ENCODE data around the gene KRT77.

Gene KRT77

GRCh38 chr12:52650520-52651081, 52.7 kb downstream of the KRT77 start:
- no peak for DNase-seq

DNA sequence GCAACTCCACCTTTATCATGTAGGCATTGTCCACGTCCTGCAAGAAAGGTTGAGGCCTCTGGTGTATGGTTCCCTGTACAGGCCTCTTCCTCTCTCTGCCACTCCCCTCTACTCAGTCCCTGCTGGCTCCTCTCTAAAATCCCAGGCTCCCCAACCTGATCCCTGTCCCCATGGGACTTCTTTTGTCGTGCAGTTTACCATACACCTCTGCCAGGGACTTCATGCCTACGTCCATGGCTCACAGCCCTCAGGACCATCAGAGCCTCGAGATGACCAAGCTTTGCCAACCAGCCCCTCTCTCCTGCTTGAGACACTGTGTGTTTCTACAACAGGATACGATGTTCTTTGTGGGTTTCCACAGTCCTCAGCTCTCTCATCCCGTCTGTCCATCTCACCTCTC, 54.3 kb downstream of the KRT77 start:
- DNase-seq: no peak

DNA sequence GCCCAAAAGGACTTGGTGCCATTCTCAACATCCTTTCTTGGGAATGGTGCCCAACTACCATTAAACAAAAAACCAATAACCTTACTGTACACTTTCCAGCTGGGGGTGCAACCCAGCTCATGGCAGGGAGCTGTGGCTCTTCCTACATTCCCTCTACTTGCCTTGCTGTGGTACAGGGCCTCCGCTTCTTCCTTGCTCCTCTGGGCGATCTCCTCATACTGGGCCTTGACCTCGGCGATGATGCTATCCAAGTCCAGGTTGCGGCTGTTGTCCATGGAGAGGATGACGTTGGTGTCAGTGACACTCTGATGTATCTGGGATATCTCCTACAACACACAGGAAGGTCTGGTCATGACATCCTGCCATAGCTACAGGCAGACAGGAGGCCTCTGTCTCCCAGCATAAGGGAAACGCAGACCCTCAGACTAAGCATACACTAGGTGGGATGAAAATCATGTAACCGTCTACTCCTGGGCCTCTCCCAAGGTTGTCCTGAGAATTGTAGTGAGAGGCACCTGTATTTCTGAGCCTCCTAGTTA, 55.2 kb downstream of the KRT77 start:
- DNase-seq: no peak

DNA sequence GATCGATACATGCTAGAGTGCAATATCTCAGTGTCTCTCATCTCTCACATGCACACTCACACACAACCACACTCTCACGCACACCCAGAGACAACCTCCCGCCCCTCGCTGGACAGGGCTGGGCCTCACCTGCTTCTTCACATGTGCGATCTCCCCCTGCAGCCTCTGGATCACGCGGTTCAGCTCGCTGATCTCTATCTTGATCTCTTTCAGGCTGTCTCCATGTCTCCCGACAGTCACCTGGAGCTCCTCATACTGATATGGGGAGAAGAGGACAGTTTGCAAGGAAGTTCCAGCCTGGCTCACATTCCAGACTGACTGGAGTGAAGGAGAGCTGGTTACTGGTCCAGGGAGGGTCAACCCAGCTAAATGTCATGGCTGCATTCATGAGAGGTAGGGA, 55.7 kb downstream of the KRT77 start:
- no peak for DNase-seq

GRCh38 chr12:52646613-52647012, 56.7 kb downstream of the KRT77 start:
- DNase-seq: no peak

GRCh38 chr12:52645982-52646381, 57.3 kb downstream of the KRT77 start:
- no peak for DNase-seq

- no peak for DNase-seq
These were observed 58.1 kb downstream of the KRT77 start for GRCh38 chr12:52645120-52645761.

GRCh38 chr12:52644078-52644415, 59.3 kb downstream of the KRT77 start:
- no peak for DNase-seq

GRCh38 chr12:52643233-52644077, 59.9 kb downstream of the KRT77 start:
- no peak for DNase-seq

DNA sequence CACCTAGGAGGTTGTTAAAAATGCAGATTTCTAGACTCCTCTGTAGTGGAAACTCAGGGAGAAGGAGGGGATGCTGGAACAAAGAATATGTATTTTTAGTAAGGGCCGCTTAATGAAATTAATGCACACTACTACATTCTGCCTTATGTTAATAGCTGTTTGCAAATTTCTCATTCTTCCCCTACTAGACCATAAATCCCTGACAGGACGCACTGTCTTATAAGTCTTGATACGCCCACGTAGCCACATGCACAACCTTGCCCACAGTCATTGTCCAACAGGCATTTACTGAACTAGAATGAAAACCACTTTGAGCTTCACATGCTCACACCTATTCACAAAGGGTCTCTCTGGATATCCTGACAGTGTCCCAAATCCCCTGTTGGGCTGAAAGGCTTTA, 61.9 kb downstream of the KRT77 start:
- no peak for DNase-seq

Measured in NCI-H1436 (cell line).